Trophoblast cell (in vitro differentiated cells and primary cell): Measurements from ENCODE around the gene PTPRM.

Experiments
- DNase-seq, 2 donors: peaks; one replicate each; pipeline ENCODE4 v3.0.0-alpha.2; 2016
- H2AFZ ChIP-seq: 2 replicates; pipeline ENCODE4 v1.6.1; 2013; ENCODE audit warnings: low read length, moderate library complexity, mild to moderate bottlenecking; ENCODE audit not compliant: insufficient read depth, poor library complexity
- H2AK5ac ChIP-seq: 2 replicates; pipeline ENCODE4 v1.6.1; 2013; ENCODE audit warnings: mild to moderate bottlenecking, low read length
- H2BK120ac ChIP-seq: 2 replicates; pipeline ENCODE4 v1.6.1; 2013; ENCODE audit warnings: low read length, mild to moderate bottlenecking, moderate library complexity; ENCODE audit not compliant: insufficient read depth, poor library complexity
- H2BK12ac ChIP-seq: 2 replicates; pipeline ENCODE4 v1.6.1; 2013; ENCODE audit warnings: mild to moderate bottlenecking, low read length, moderate library complexity
- H2BK5ac ChIP-seq: 2 replicates; pipeline ENCODE4 v1.6.1; 2013; ENCODE audit warnings: low read length, low read depth, moderate library complexity, mild to moderate bottlenecking; ENCODE audit not compliant: poor library complexity
- H3K14ac ChIP-seq: 2 replicates; pipeline ENCODE4 v1.6.1; 2013; ENCODE audit warnings: mild to moderate bottlenecking, low read length
- H3K18ac ChIP-seq: 2 replicates; pipeline ENCODE4 v1.6.1; 2013; ENCODE audit warnings: mild to moderate bottlenecking, low read length
- H3K23ac ChIP-seq: 2 replicates; pipeline ENCODE4 v1.6.1; 2013; ENCODE audit warnings: low read length
- H3K27ac ChIP-seq: 2 replicates; pipeline ENCODE4 v1.5.1; 2013; ENCODE audit warnings: low read depth, mild to moderate bottlenecking, inconsistent platforms, low read length, moderate library complexity
- H3K27me3 ChIP-seq: 2 replicates; pipeline ENCODE4 v1.6.1; 2013; ENCODE audit warnings: inconsistent platforms, mild to moderate bottlenecking, low read length, moderate library complexity; ENCODE audit not compliant: insufficient read depth
- H3K36me3 ChIP-seq, 2 experiments: 1 replicate in 1 of 2; 2 replicates in 1 of 2; pipeline ENCODE4 v1.6.1; 2013; ENCODE audit warnings: low read length in 2 of 2, mild to moderate bottlenecking in 2 of 2, moderate library complexity in 1 of 2; ENCODE audit not compliant: insufficient read depth in 2 of 2, control insufficient read depth in 1 of 2
- H3K4ac ChIP-seq: 2 replicates; pipeline ENCODE4 v1.6.1; 2013; ENCODE audit warnings: low read depth, mild to moderate bottlenecking, low read length, moderate library complexity
- H3K4me1 ChIP-seq, 2 experiments: 1 replicate in 1 of 2; 2 replicates in 1 of 2; pipeline ENCODE4 v1.6.1; 2013; ENCODE audit warnings: low read length in 2 of 2, mild to moderate bottlenecking in 2 of 2, moderate library complexity in 1 of 2; ENCODE audit not compliant: insufficient read depth in 2 of 2, control insufficient read depth in 1 of 2
- H3K4me2 ChIP-seq: 2 replicates; pipeline ENCODE4 v1.6.1; 2013; ENCODE audit warnings: inconsistent platforms, mild to moderate bottlenecking, low read length, moderate library complexity
- H3K4me3 ChIP-seq: 2 replicates; pipeline ENCODE4 v1.5.1; 2013; ENCODE audit warnings: mild to moderate bottlenecking, low read depth, low read length, inconsistent platforms
- H3K79me1 ChIP-seq: one replicate; pipeline ENCODE4 v1.6.1; 2013; ENCODE audit warnings: low read length
- H3K79me2 ChIP-seq: 2 replicates; pipeline ENCODE4 v1.6.1; 2013; ENCODE audit warnings: low read length, mild to moderate bottlenecking; ENCODE audit not compliant: control insufficient read depth, insufficient read depth, poor library complexity
- H3K9ac ChIP-seq: 2 replicates; pipeline ENCODE4 v1.6.1; 2013; ENCODE audit warnings: mild to moderate bottlenecking, low read length
- H3K9me3 ChIP-seq: 2 replicates; pipeline ENCODE4 v1.6.1; 2013; ENCODE audit warnings: low read depth, mild to moderate bottlenecking, control low read depth, inconsistent platforms, low read length; ENCODE audit not compliant: insufficient read depth
- H4K12ac ChIP-seq: 2 replicates; pipeline ENCODE4 v1.6.1; 2013; ENCODE audit warnings: low read depth, mild to moderate bottlenecking, low read length, moderate library complexity
- H4K8ac ChIP-seq: 2 replicates; pipeline ENCODE4 v1.6.1; 2013; ENCODE audit warnings: low read depth, mild to moderate bottlenecking, low read length, moderate library complexity
- H4K91ac ChIP-seq: one replicate; pipeline ENCODE4 v1.6.1; 2013; ENCODE audit warnings: low read depth, mild to moderate bottlenecking, low read length, moderate library complexity
- WGBS: extraction: QIAGEN DNeasy Blood & Tissue Kit; methylation state at CpG from one replicate; pipeline ENCODE4 v1.1.7; 2013; ENCODE audit warnings: missing lambda C conversion rate; ENCODE audit not compliant: insufficient read length, insufficient coverage; ENCODE audit errors: extremely low coverage; 5-methylcytosine and 5-hydroxymethylcytosine counted together

PTPRM gene

GRCh38 chr18:8381821-8382459 lies 814.8 kb downstream of the PTPRM start:
- Histone ChIP-seq H3K18ac (no peak overlapping the region), H3K79me1 (no peaks in the 10 kb centered on the region), H3K14ac (no peak overlapping the region), H3K4ac (no peak overlapping the region), H3K27ac (no peak overlapping the region), H4K91ac (no peak overlapping the region), H3K9ac (no peak overlapping the region), H2AK5ac (no peak overlapping the region), H2AFZ (no peak overlapping the region), H3K4me1 (no peaks in the 10 kb centered on the region), H3K9me3 (no peaks in the 10 kb centered on the region), H3K27me3 (no peaks in the 10 kb centered on the region), H2BK5ac (no peak overlapping the region), H4K12ac (no peak overlapping the region), H2BK12ac (no peak overlapping the region), H3K4me2 (no peak overlapping the region), H4K8ac (no peak overlapping the region), H2BK120ac (no peak overlapping the region), H3K23ac (no peak overlapping the region), H3K79me2 (no peaks in the 10 kb centered on the region), H3K4me3 (no peak overlapping the region), H3K36me3 (peaks cover 12 to 19% of the 10 kb centered on the region in 2 experiments)
- DNase-seq: no peak
- whole genome bisulfite sequencing: no CpG with 5 or more reads among the region's 9 CpGs

GRCh38 chr18:8385400-8385799 lies 818.3 kb downstream of the PTPRM start:
- Histone ChIP-seq H3K9ac (no peak overlapping the region), H2AK5ac (no peak overlapping the region), H3K4me2 (no peak overlapping the region), H4K91ac (no peak overlapping the region), H3K14ac (no peak overlapping the region), H3K4ac (no peak overlapping the region), H2BK120ac (no peak overlapping the region), H2BK5ac (no peak overlapping the region), H3K23ac (no peak overlapping the region), H3K27ac (no peak overlapping the region), H4K8ac (no peak overlapping the region), H3K79me1 (no peaks in the 10 kb centered on the region), H3K36me3 (peaks cover 6 to 16% of the 10 kb centered on the region in 2 experiments), H2BK12ac (no peak overlapping the region), H3K27me3 (no peaks in the 10 kb centered on the region), H3K79me2 (no peaks in the 10 kb centered on the region), H3K4me1 (no peaks in the 10 kb centered on the region), H3K4me3 (no peak overlapping the region), H3K18ac (no peak overlapping the region), H3K9me3 (no peaks in the 10 kb centered on the region), H2AFZ (no peak overlapping the region), H4K12ac (no peak overlapping the region)
- DNase-seq: no peak
- WGBS: no CpG with 5 or more reads among the region's 4 CpGs

GRCh38 chr18:8386669-8387380 lies 819.7 kb downstream of the PTPRM start:
- H3K18ac ChIP-seq: no peak overlapping the region
- H3K79me2 ChIP-seq: no peaks in the 10 kb centered on the region
- no peak overlapping the region for H2BK120ac ChIP-seq
- H3K4me1 ChIP-seq: no peaks in the 10 kb centered on the region
- no peak overlapping the region for H2AK5ac ChIP-seq
- H3K4ac ChIP-seq: no peak overlapping the region
- no peak overlapping the region for H3K27ac ChIP-seq
- no peaks in the 10 kb centered on the region for H3K79me1 ChIP-seq
- no peak overlapping the region for H2AFZ ChIP-seq
- H3K4me2 ChIP-seq: no peak overlapping the region
- H4K8ac ChIP-seq: no peak overlapping the region
- H3K9me3 ChIP-seq: no peaks in the 10 kb centered on the region
- H2BK5ac ChIP-seq: no peak overlapping the region
- no CpG with 5 or more reads among the region's 13 CpGs for WGBS
- H4K12ac ChIP-seq: no peak overlapping the region
- H3K27me3 ChIP-seq: no peaks in the 10 kb centered on the region
- H4K91ac ChIP-seq: no peak overlapping the region
- no peak overlapping the region for H2BK12ac ChIP-seq
- no peak overlapping the region for H3K9ac ChIP-seq
- H3K36me3 ChIP-seq: peaks cover 6 to 16% of the 10 kb centered on the region in 2 experiments
- DNase-seq: no peak
- no peak overlapping the region for H3K4me3 ChIP-seq
- no peak overlapping the region for H3K23ac ChIP-seq
- no peak overlapping the region for H3K14ac ChIP-seq

- Histone ChIP-seq H3K27me3 (no peaks in the 10 kb centered on the region), H3K36me3 (peaks cover 10 to 18% of the 10 kb centered on the region in 2 experiments), H2BK12ac (no peak overlapping the region), H2AK5ac (no peak overlapping the region), H4K91ac (no peak overlapping the region), H3K9ac (no peak overlapping the region), H3K4me2 (no peak overlapping the region), H3K4me1 (no peaks in the 10 kb centered on the region), H4K12ac (no peak overlapping the region), H3K4me3 (no peak overlapping the region), H3K18ac (no peak overlapping the region), H3K9me3 (no peaks in the 10 kb centered on the region), H3K14ac (no peak overlapping the region), H3K23ac (no peak overlapping the region), H3K27ac (no peak overlapping the region), H3K79me2 (no peaks in the 10 kb centered on the region), H4K8ac (no peak overlapping the region), H3K79me1 (no peaks in the 10 kb centered on the region), H2BK5ac (no peak overlapping the region), H2AFZ (no peak overlapping the region), H2BK120ac (no peak overlapping the region), H3K4ac (no peak overlapping the region)
- peak; percentile 66 to 88 for DNase-seq
- no CpG with 5 or more reads among the region's 14 CpGs for WGBS
These were observed 822.5 kb downstream of the PTPRM start for GRCh38 chr18:8389391-8390340.
